Gastroesophageal sphincter (tissue), 3 donors: ENCODE results near the gene SETD1A.

Experiments used
- POLR2AphosphoS5 ChIP-seq: sonication (generic); formaldehyde crosslinking; IDR thresholded peaks from one replicate; pipeline ENCODE4 v1.6.1; 2017; ENCODE audit warnings: antibody characterized with exemption
- TF ChIP-seq, protein P1 (sequence below), 4 experiments: fragments of 200-600 bp in 2 of 4; fragments of 450-650 bp in 2 of 4; sonication (generic) in 1 of 4; IDR thresholded peaks; one replicate each; pipeline ENCODE4 v1.5.1; 2017 to 2019; ENCODE audit warnings: antibody characterized with exemption in 4 of 4, mild to moderate bottlenecking in 2 of 4, moderate library complexity in 2 of 4

DNA sequence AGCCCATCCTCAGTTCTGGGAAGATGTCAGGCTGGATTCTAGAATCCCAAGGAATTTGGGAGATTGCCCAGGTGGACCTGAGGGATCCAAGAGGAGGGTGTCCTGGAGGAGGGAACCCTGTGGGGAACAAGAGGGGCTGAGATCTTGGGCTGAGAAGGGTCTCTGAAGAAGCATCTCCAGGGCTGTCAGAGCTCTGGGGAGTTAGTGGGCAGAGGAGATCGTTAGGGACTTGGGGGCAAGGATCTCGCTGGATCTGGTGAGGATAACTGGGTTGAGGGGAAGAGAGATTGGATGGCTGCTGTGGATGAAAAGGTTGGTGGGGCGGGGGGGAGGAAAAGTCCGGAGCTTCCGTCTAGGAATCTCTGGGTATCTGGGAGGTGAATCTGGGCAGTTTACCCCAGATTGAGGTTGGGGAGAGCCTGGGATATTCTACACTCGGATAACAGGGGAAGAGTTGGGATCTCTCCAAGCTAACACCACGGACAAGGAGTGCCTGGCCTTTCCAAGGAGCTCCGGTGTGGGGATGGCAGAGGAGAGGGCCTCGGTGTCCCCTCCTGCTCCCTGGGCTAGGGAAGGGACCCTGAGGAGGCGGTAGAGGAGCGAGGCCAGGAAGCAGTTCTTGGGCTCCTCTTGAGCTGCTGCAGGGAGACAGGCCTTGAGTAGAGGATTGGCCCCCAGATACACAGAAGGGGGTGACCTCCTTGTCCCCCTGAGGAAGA, 32.5 kb upstream of the SETD1A start:
- TF ChIP-seq, protein P1, sequence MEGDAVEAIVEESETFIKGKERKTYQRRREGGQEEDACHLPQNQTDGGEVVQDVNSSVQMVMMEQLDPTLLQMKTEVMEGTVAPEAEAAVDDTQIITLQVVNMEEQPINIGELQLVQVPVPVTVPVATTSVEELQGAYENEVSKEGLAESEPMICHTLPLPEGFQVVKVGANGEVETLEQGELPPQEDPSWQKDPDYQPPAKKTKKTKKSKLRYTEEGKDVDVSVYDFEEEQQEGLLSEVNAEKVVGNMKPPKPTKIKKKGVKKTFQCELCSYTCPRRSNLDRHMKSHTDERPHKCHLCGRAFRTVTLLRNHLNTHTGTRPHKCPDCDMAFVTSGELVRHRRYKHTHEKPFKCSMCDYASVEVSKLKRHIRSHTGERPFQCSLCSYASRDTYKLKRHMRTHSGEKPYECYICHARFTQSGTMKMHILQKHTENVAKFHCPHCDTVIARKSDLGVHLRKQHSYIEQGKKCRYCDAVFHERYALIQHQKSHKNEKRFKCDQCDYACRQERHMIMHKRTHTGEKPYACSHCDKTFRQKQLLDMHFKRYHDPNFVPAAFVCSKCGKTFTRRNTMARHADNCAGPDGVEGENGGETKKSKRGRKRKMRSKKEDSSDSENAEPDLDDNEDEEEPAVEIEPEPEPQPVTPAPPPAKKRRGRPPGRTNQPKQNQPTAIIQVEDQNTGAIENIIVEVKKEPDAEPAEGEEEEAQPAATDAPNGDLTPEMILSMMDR (IDR thresholded peaks at IDR 0.05): no peak
- no peak for TF ChIP-seq POLR2AphosphoS5
